HG03558 (cell line): ENCODE data around the gene APLF.
"Not testable (repeated sequence)": the region's sequence is repeated elsewhere in the genome, so short reads cannot be mapped to it uniquely, and the experiment has no call there.

ENCODE experiments used
- ATAC-seq: cut with Tn5 transposase; IDR thresholded peaks from one replicate; pipeline ENCODE4 v1.9.1; 2021; ENCODE audit warnings: moderate number of reproducible peaks; ENCODE audit not compliant: unreplicated experiment; ENCODE audit errors: extremely low read depth

The APLF gene

GRCh38 chr2:68438455-68439303 is 28.7 kb upstream of the APLF start:
- ATAC-seq, result no peak

GRCh38 chr2:68441179-68441993 is 26.0 kb upstream of the APLF start:
- ATAC-seq, result peak; percentile 97

GRCh38 chr2:68441994-68442322 is 25.4 kb upstream of the APLF start:
- no peak for ATAC-seq

GRCh38 chr2:68446425-68446824 is 21.0 kb upstream of the APLF start:
- ATAC-seq, result not testable (repeated sequence)

- ATAC-seq, result no peak
These were observed 20.3 kb upstream of the APLF start for GRCh38 chr2:68447118-68447517.

- no peak for ATAC-seq
These were observed 18.4 kb upstream of the APLF start for GRCh38 chr2:68448671-68449653.

- ATAC-seq, result no peak
These were observed 15.1 kb upstream of the APLF start for GRCh38 chr2:68452158-68452900.

GRCh38 chr2:68453761-68454360 is 13.5 kb upstream of the APLF start:
- ATAC-seq, result no peak

GRCh38 chr2:68454719-68455118 is 12.7 kb upstream of the APLF start:
- ATAC-seq, result no peak

- ATAC-seq, result no peak
These were observed 11.2 kb upstream of the APLF start for GRCh38 chr2:68456198-68456597.

- ATAC-seq, result no peak
These were observed 8.4 kb upstream of the APLF start for GRCh38 chr2:68458981-68459380.

GRCh38 chr2:68463287-68463877 is 4.0 kb upstream of the APLF start:
- ATAC-seq, result no peak

- no peak for ATAC-seq
These were observed 2.7 kb upstream of the APLF start for GRCh38 chr2:68464651-68465050.

- no peak for ATAC-seq
These were observed 2.1 kb upstream of the APLF start for GRCh38 chr2:68465081-68465916.

- no peak for ATAC-seq
These were observed 1.0 kb upstream of the APLF start for GRCh38 chr2:68466361-68466777.

- peak; percentile 1 for ATAC-seq
These were observed 658 bp upstream of the APLF start for GRCh38 chr2:68466778-68467076.

GRCh38 chr2:68468801-68469200 is 1.4 kb downstream of the APLF start:
- no peak for ATAC-seq

- no peak for ATAC-seq
These were observed 2.5 kb downstream of the APLF start for GRCh38 chr2:68469935-68470334.
